ENCODE data around the gene TPP1.

DNA sequence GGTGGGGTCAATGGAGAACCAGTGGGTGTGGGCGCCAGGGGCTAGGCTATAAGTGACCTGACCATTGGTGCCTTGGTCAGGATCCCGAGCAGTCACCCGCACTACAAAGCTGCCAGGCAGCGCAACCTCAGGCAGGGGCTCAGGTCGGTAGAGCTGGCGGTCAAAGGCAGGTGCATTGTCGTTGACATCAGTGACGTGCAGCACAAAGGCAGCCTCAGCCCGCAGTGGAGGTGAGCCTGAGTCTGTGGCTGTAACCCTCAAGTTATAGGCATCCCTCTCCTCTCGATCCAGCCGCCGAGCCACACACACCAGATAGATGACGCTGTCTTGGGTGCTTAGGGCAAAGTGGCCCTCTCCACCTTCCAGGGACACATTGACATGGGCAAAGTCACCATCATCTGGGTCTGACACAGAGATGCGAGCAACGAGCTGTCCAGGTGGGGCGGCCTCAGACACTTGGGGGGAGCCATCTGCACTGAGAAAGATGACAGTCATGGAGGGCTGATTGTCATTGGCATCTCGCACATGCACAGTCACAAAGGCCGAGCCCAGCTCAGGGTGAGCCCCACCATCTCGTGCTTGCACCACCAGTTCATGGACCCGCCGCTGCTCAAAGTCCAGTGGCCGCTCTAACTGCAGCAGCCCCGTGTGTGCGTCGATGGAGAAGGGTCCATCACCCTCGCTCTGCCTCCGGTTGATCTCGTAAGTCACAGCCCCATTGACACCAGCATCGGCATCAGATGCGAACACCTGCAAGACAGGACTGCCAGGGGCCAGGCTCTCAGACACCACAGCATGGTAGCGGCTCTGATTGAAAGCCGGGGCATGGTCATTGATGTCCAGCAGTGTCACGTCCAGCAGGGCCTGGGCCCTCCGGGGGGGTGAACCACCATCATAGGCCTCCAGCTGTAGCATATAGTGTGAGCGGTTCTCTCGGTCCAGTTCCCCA lies 21.1 kb upstream of the TPP1 start:
- TF ChIP-seq, protein P1, sequence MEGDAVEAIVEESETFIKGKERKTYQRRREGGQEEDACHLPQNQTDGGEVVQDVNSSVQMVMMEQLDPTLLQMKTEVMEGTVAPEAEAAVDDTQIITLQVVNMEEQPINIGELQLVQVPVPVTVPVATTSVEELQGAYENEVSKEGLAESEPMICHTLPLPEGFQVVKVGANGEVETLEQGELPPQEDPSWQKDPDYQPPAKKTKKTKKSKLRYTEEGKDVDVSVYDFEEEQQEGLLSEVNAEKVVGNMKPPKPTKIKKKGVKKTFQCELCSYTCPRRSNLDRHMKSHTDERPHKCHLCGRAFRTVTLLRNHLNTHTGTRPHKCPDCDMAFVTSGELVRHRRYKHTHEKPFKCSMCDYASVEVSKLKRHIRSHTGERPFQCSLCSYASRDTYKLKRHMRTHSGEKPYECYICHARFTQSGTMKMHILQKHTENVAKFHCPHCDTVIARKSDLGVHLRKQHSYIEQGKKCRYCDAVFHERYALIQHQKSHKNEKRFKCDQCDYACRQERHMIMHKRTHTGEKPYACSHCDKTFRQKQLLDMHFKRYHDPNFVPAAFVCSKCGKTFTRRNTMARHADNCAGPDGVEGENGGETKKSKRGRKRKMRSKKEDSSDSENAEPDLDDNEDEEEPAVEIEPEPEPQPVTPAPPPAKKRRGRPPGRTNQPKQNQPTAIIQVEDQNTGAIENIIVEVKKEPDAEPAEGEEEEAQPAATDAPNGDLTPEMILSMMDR (IDR thresholded peaks at IDR 0.05) = no peak
- no peak for TF ChIP-seq EP300 (IDR thresholded peaks at IDR 0.05)
